Testis (tissue), 3 donors: ENCODE measurements around the gene TRMT11. TPM values are rescaled to one million over a fixed set of nuclear protein-coding genes. Genes with fewer than 3 reads are reported as not detected.

Experiments
- DNase-seq: peaks from one replicate; pipeline ENCODE4 v3.0.0-alpha.2; 2019
- H3K27ac ChIP-seq, 2 donors: fragments of 200-600 bp; sonication (generic); one replicate each; pipeline ENCODE4 v1.5.1; 2019
- H3K27me3 ChIP-seq: fragments of 200-600 bp; sonication (generic); one replicate; pipeline ENCODE4 v1.5.1; 2019
- H3K36me3 ChIP-seq: fragments of 200-600 bp; sonication (generic); one replicate; pipeline ENCODE4 v1.5.1; 2017; ENCODE audit warnings: low read depth; ENCODE audit errors: missing control alignments
- H3K4me1 ChIP-seq: fragments of 200-600 bp; sonication (generic); one replicate; pipeline ENCODE4 v1.5.1; 2019
- H3K4me3 ChIP-seq, 2 donors: fragments of 200-600 bp; sonication (generic); one replicate each; pipeline ENCODE4 v1.5.1; 2017 to 2019
- H3K9me3 ChIP-seq: fragments of 200-600 bp; sonication (generic); one replicate; pipeline ENCODE4 v1.5.1; 2017
- CTCF ChIP-seq, 3 experiments: fragments of 450-650 bp in 2 of 3; fragments of 200-600 bp in 1 of 3; sonication (generic) in 1 of 3; IDR thresholded peaks; one replicate each; pipeline ENCODE4 v1.5.1; 2016 to 2019; ENCODE audit warnings: antibody characterized with exemption in 3 of 3, mild to moderate bottlenecking in 2 of 3, moderate library complexity in 1 of 3
- POLR2A ChIP-seq: fragments of 450-650 bp; IDR thresholded peaks from one replicate; pipeline ENCODE4 v1.6.1; 2017; ENCODE audit warnings: antibody characterized with exemption, mild to moderate bottlenecking, moderate library complexity
- WGBS, 2 donors: methylation state at CpG; one replicate each; pipeline ENCODE4 v1.1.5; 2018; 5-methylcytosine and 5-hydroxymethylcytosine counted together
- intact Hi-C: fragments of 100-400 bp; cut with DNase I; formaldehyde crosslinking; loops from one replicate; pipeline ENCODE4 v1.15.1; 2023; ENCODE audit warnings: low total_unique reads
- polyA plus RNA-seq: library from polyadenylated mRNA; stranded (reverse); fragments of 350-450 nt; fragmentation: Illumina TruSeq; extraction: RNeasy Lipid Tissue Mini Kit (QIAGEN cat#74804); gene quantifications from one replicate; pipeline ENCODE4 v1.2.3, GENCODE V29; 2014; ENCODE audit warnings: low read depth, low replicate concordance; ENCODE audit not compliant: insufficient read depth
- small RNA-seq, 2 donors: library from RNA; depleted of rRNA; stranded (forward); fragments of <200 nt; gene quantifications; one replicate each; pipeline ENCODE3, GENCODE V24; 2016
- total RNA-seq, 2 donors: library from RNA; depleted of rRNA; stranded (reverse); fragments of >200 nt; gene quantifications; one replicate each; pipeline ENCODE4 v1.2.3, GENCODE V29; 2016

TRMT11 gene
- total and polyA plus RNA-seq, 3 donors from 2014 or later: 16.1 to 51.2 (median 32.2) TPM

GRCh38 chr6:126086560-126086959, 100.2 kb downstream of the TRMT11 start:
- Histone ChIP-seq H3K9me3 (no peaks in the 10 kb centered on the region), H3K36me3 (no peaks in the 10 kb centered on the region), H3K4me3 (no peak overlapping the region), H3K27ac (no peak overlapping the region), H3K27me3 (no peaks in the 10 kb centered on the region), H3K4me1 (no peaks in the 10 kb centered on the region)
- 82 to 86% methylated on average over 3 of the region's 3 CpGs for WGBS, 2 donors
- no peak for DNase-seq
- intact Hi-C loops: no loop called here
- TF ChIP-seq POLR2A (no peak), CTCF (IDR thresholded peaks at IDR 0.05) (no peak)

Small RNA genes lying within 50 kb of the gene (small RNA-seq; reads per million reads assigned to genes)
- 0 reads per million in 2 donors for gene RNA5SP216

Other genes with a start within 250 kb of the TRMT11 start
- 1 to 10 TPM; 7.3 to 8.7 TPM for gene HEY2, start 236.9 kb upstream of the TRMT11 start, total RNA-seq
- gene HEY2, start 236.9 kb upstream of the TRMT11 start, polyA plus RNA-seq: 12.3 TPM
- 10 to 100 TPM; 18.9 to 26.7 TPM for gene NCOA7, start 195.6 kb upstream of the TRMT11 start, total RNA-seq
- 7.5 TPM for gene NCOA7, start 195.6 kb upstream of the TRMT11 start, polyA plus RNA-seq
- 10 to 100 TPM; 19.0 to 22.5 TPM for gene HINT3, start 29.8 kb upstream of the TRMT11 start, total RNA-seq
- gene HINT3, start 29.8 kb upstream of the TRMT11 start, polyA plus RNA-seq: 24.8 TPM